ENCODE measurements around the gene TLR8. TPM values are rescaled to one million over a fixed set of nuclear protein-coding genes. Genes with fewer than 3 reads are reported as not detected.

The TLR8 gene
- total RNA-seq = 0.53 TPM

DNA sequence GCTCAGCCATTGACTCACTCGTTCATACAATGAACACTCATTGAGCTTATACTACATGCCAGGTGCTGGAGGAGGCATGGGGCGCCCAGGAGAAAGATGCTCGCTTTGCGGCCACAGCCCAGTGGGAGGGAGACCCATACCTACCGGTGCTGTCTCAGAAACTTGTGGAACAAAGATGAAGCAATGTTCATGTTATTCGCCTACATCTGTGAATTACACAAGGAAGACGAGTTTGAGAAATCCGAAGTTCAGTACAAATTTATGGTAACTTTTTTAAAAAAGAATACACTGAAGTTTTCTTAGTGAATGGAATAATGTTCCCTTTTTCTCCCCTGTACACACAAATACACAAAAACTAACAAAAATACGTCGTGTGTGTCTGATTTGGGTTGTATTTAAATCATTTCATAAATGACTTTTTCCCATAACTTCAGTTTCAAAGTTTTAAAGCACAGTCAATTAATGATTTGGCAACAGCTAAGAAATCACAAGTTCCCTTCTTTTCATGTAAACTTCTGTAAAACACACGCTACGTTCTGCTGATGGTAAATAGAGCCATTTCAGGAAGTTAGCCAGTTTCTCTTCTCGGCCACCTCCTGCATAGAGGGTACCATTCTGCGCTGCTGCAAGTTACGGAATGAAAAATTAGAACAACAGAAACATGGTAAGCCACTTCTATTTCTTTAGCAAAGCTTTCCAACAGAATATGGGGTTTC is at the start of gene TLR8:
TSS of gene TLR8 (plus strand) at position 575 of the 716 bp plus-strand sequence. CDS start at position 662, 87 bp downstream.
- intact Hi-C loops (cut with DNase I) = no loop called here
- H3K4me3 ChIP-seq = no peak within 1 kb of the TSS

DNA sequence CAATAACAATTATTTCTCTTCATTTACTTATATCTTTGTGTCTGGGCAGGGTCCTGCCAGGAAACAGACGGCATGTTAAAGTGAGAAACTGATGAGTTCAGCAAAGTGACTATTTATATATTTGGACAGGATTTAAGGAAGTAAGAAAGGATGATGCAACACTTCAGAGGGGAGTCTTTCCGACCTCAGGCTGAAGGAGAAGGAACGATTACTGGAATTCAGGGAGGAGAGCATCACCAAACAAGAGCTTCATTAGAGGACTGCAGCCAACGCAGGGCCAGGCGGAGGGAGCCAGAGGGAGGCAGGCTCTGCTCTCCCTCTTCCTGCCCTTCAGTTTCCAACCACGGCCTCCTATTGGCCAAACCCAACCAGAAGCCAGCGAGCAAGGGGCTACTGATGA is 41.1 kb upstream of the TLR8 start:
- Histone ChIP-seq H3K27me3 (no peaks in the 10 kb centered on the region), H3K27ac (no peak overlapping the region), H3K4me1 (no peaks in the 10 kb centered on the region), H3K4me3 (no peak overlapping the region), H3K9me3 (no peaks in the 10 kb centered on the region), H3K36me3 (no peaks in the 10 kb centered on the region)
- intact Hi-C loops (cut with DNase I) = no loop called here
- DNase-seq (ENCODE audit: low spot score in 2 of 2) = no peak
- TF ChIP-seq, protein P1, sequence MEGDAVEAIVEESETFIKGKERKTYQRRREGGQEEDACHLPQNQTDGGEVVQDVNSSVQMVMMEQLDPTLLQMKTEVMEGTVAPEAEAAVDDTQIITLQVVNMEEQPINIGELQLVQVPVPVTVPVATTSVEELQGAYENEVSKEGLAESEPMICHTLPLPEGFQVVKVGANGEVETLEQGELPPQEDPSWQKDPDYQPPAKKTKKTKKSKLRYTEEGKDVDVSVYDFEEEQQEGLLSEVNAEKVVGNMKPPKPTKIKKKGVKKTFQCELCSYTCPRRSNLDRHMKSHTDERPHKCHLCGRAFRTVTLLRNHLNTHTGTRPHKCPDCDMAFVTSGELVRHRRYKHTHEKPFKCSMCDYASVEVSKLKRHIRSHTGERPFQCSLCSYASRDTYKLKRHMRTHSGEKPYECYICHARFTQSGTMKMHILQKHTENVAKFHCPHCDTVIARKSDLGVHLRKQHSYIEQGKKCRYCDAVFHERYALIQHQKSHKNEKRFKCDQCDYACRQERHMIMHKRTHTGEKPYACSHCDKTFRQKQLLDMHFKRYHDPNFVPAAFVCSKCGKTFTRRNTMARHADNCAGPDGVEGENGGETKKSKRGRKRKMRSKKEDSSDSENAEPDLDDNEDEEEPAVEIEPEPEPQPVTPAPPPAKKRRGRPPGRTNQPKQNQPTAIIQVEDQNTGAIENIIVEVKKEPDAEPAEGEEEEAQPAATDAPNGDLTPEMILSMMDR (IDR thresholded peaks at IDR 0.05) = no peak

More for the DNA sequence above, at the start of gene TLR8:
- TF ChIP-seq, protein P1 (IDR thresholded peaks at IDR 0.05) = no peak
- DNase-seq (ENCODE audit: low spot score in 2 of 2) = no peak
- H3K4me1 ChIP-seq = no peaks in the 10 kb centered on the region
- H3K36me3 ChIP-seq = no peaks in the 10 kb centered on the region
- H3K9me3 ChIP-seq = no peaks in the 10 kb centered on the region
- H3K27ac ChIP-seq = no peak within 1 kb of the TSS
- no peaks in the 10 kb centered on the region for H3K27me3 ChIP-seq

DNA sequence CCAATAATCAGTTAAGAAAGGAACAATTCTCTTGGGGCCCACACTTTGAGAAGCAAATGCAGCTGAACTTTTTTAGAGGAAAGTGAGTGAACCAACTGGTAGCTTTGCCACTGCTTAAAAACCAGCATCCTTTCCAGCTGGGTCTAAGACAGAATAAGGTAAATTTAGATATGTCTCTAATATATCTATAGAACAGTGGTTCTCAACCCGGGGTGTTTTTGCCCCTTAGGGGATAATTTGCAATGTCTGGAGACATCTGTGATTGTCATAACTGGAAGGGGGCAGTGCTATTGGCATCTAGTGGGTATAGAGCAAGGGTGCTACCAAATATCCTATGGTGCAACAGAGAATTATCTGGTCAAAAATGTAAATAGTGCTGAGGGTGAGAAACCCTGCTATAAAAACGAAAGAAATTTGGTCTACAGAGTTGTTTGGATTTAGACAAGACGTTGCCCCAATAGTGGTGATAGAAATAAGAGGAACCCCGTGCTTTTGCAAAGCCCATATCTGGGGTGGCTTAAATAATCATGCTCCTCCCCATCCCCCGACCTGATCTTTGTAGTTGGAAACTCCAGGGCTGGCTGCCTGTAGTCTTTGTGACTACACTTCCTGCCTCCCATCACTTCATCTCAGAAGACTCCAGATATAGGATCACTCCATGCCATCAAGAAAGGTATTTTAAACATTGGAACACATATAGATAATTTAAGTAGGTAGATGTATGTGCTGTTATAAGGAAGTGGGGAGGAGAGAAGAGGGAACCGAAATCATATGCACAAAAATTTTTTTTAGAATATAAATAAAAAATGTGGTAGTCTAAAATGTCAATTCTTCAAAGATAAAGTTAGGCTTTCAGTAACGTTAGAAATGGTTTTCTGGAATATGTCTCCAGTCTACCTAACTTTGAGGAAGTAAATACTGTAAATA is 39.7 kb upstream of the TLR8 start, which contains the start of gene TLR7:
TSS of gene TLR7 (plus strand) at position 622 of the 927 bp plus-strand sequence. CDS start 507 bp downstream, outside the sequence.
- intact Hi-C loops (cut with DNase I) = no loop called here
- Histone ChIP-seq H3K4me3 (no peak within 1 kb of the TSS), H3K27me3 (no peaks in the 10 kb centered on the region), H3K4me1 (no peaks in the 10 kb centered on the region), H3K9me3 (no peaks in the 10 kb centered on the region), H3K36me3 (no peaks in the 10 kb centered on the region), H3K27ac (no peak within 1 kb of the TSS)
- TF ChIP-seq, protein P1 (IDR thresholded peaks at IDR 0.05) = no peak
- no peak for DNase-seq (ENCODE audit: low spot score in 2 of 2)

DNA sequence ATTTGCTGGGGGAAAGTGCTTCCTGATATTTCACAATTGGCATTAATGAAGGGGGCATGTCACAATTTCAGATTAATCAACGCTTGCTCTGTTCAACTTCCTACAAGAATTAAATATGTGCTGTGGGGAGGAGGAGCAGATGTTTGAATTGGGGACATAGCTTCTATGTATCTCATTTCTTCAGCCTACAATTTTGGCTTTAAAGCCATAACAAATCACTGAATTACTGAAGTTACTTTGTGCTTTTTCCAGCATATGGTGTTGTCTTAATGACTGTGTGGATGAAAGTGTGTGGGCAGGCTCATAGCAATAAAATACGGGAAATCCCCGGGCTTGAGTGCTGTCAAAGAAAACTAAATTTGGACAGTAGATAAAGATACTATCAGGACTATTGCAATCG is 38.7 kb upstream of the TLR8 start:
- H3K27me3 ChIP-seq = no peaks in the 10 kb centered on the region
- H3K9me3 ChIP-seq = no peaks in the 10 kb centered on the region
- H3K4me1 ChIP-seq = no peaks in the 10 kb centered on the region
- H3K4me3 ChIP-seq = no peak overlapping the region
- no peaks in the 10 kb centered on the region for H3K36me3 ChIP-seq
- TF ChIP-seq, protein P1 (IDR thresholded peaks at IDR 0.05) = no peak
- no peak overlapping the region for H3K27ac ChIP-seq
- no peak for DNase-seq (ENCODE audit: low spot score in 2 of 2)
- intact Hi-C loops (cut with DNase I) = no loop called here

DNA sequence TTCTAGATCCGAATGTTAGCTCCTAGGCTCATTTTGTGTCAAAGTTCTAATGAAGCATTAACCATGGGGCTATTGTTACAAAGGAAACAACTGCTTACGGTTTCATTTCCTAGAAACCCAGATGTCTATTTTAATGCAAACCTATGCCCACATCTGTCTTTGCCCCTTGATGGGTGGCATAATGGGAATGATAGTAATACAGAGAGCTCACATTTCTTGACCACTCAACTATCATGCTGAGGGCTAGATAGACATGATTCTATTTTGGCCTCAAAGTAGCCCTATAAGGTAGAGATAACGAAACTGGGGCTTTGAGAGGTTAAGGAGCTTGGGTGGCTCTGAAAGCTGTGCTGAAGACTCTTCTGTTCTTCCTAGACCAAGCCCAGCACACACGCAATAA is 37.7 kb upstream of the TLR8 start:
- TF ChIP-seq, protein P1 (IDR thresholded peaks at IDR 0.05) = no peak
- Histone ChIP-seq H3K4me1 (no peaks in the 10 kb centered on the region), H3K36me3 (no peaks in the 10 kb centered on the region), H3K9me3 (no peaks in the 10 kb centered on the region), H3K27me3 (no peaks in the 10 kb centered on the region), H3K4me3 (no peak overlapping the region), H3K27ac (no peak overlapping the region)
- no peak for DNase-seq (ENCODE audit: low spot score in 2 of 2)
- intact Hi-C loops (cut with DNase I) = no loop called here

Measured in ascending aorta (tissue), 2 donors.